ENCODE data around the gene RBP3.
"Not testable (repeated sequence)": the region's sequence is repeated elsewhere in the genome, so short reads cannot be mapped to it uniquely, and the experiment has no call there.

Gene RBP3

GRCh38 chr10:47376522-47377220, 28.5 kb downstream of the RBP3 start:
- DNase-seq, result no peak

- no peak for DNase-seq
These were observed 30.0 kb downstream of the RBP3 start for GRCh38 chr10:47378183-47378510.

DNA sequence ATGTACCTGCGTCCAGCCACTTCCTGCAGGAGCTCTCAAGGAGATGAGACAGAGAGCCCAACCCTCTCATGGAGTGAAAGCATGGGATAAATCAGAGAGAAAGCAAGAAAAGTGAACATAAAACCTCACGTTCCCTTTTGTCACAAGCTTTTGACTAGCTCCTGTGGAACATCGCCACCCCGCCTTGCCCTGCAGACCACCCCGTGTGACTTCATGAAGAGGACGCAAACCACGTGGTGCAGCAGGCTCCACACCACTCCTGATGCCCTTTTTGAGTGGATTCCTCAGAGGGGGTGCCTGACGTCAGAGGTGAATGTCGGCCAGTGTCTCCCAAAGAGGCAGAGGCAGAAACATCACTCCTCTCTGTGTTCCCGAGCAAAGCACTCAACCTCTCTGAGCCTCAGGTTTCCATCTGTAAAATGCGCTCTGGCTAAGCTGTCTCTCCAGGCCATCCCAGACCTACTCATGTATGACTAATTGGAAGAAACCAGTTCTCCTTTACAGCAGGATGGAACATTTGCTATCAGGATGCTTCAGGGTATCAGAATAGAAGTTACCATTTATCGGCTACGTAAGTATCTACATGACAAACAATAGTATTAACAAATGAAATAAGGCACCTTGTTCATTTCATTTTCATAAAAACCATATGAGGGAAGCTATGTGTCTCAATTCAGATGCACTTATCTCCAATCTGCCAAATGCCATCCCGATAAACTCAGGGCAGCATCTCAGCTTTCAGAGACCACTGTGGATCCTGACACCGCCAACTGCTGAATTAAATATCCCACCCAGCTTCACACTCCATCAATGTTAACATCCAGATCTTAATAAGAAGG, 30.7 kb downstream of the RBP3 start:
- DNase-seq, result no peak

DNA sequence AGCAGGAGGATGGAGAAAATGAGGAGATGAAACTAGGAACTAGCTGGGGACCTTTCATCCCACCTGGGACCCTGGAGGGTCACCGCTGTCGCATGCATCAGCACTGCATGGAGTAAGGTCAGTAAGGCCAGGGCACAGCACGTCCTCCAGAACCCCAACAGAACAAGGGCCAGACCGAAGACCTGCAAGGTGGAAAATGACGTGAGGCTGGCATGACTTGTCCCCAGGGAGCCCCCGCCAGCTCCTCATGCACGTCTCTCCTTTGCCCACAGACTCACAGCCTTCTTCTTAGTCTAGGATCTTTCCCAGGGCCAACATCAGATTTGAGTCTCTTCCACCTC, 31.3 kb downstream of the RBP3 start:
- DNase-seq, result no peak

DNA sequence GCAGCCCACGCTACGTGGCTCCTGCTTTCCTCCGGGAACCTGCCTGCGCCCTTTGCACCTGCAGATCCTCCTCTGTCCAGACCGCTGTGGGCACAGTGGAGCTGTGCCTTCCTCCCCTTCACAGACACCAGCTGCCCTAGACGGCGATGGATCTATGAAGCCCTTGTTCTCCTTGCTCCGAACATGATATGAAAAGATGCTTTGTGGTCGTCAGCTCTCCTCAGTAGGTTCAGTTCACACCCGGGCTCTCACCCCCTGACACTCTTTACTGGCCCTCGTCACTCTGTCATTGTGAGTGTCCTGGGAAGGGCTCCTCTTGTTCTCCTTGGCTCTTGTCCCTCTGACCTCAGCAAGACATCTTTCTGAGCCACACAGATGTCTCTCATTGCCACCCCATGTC, 31.7 kb downstream of the RBP3 start:
- no peak for DNase-seq

DNA sequence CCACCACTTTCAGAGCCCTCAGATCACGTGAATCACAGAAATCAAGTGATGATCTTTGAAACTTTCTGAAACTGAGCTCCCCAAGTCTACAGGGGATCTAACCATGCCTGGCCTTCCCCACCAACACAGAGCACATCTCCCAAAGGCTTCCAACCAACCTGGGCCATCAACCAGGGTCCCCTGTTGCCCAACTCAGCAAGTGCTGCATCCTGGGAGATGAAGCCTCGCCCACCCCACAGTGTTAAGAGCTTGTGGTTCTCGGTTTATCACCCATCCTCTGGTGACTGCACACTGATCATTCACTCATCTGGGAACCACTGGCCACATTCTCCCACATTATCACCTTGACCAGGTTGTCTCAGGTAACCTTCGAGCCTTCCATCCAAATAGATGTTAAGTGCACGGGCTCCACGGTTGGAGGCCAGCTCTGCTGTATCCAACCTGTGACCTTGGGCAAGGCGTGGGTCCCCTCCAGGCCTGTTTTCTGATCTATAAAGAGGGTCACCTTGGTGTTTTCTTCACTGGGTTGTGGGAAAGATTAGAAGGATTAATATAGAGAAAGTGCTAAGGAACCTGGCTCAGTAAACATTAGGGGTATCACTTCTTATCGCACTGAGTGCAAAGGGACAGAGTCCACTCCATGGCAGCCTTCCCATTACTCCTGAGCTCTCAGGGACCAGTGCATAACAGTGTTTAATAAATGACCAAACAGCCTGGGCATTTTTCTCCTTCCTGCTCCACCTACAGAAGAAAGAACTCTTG, 32.4 kb downstream of the RBP3 start:
- no peak for DNase-seq

DNA sequence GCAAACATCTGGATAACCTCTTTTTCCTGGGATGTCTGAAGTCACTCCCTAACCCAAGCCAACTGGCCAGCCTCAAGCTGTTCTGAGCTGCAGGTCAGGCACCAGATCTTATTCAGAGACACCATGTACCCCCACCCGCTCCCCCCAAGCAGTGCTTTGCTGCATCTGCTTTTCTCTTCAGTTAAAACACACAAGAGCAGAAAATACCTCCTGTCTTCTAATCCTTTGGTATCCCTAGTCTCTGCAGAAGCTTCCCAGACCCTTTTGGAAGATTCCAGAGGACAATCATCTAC, 32.9 kb downstream of the RBP3 start:
- DNase-seq, result no peak

- no peak for DNase-seq
These were observed 33.5 kb downstream of the RBP3 start for GRCh38 chr10:47381427-47382379.

DNA sequence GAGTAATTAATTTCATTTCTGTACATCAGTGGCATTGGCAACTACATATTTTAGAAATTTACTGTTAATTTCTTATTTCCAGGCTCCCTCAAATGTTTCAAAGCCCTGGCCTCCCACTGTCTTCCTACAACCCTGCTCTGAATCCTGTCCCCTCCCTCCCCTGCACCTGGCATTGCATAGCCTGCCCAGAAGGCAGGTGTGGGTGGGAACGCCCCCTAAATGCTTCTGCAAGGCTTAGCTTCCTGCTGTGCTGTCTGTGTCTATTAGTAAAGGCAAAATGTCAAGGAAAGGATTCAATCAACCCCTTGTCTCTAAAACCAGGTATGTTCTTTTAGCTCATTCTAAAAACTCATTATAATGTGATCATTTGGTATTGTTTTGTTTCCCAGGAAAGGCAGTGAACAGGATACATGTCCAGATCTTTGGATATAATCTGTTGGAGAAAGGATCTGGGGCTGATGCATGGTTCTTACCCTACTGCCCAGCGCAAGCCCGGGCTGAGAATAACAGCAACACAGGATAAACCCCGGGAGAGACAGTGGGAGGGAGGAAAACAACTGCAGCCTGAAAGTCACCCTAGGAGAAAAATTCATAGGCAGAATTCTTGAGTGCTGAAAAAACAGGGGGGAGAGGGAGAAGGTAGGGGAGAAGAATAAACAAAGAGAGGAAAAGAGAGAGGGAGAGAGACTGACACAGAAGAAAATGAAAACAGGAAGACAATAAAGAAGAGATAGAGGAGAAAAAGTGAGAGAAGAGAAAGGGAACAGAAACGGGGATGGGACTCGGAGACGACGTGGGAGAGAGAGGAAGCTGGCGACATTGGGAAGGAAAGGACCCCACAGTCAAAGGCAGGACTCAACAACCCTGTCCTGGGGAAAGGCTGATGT, 35.3 kb downstream of the RBP3 start:
- no peak for DNase-seq

DNA sequence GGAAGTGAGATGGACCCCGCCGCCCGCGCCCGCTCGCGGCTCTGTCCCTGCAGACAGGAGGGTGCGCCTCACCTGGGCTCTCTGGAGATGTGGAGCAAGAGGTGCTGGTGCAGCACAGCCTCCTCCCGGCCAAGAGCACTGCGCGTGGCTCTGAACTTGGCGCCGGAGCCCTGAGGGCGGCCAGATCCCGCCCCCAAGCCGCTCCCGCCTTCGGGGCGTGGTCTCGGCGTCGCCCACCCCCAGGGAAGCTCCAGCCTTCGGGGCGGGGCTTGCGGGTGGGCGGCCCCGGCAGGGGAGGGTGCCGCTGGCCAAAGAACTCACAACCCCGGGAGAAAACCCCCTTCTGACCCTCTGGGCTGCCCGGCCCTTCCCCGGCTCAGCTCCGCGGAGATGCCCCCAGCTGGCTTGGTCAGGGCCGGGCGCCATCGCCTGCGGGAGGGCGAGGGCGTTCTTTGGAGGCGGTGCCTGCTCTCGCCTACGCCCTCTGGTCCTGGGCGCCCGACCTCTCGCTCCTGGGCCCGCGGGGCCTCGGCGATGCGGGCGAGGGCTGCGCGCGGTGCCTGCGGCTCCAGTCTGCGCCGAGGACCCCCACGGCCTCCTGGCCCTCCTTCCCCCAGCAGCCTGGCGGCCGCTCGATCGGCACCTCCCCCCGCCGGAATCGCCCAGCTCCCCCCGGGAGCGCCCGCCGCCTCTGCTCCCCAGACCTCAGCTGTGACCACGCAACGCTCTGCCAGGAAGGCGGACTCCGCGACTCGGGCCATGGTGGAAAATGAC, 36.2 kb downstream of the RBP3 start, which contains the start of gene ZNF488:
ZNF488 (minus strand) TSS at position 146 of the 774 bp plus-strand sequence. CDS start 15,464 bp downstream, outside the sequence.
- DNase-seq, result peak; percentile 61

DNA sequence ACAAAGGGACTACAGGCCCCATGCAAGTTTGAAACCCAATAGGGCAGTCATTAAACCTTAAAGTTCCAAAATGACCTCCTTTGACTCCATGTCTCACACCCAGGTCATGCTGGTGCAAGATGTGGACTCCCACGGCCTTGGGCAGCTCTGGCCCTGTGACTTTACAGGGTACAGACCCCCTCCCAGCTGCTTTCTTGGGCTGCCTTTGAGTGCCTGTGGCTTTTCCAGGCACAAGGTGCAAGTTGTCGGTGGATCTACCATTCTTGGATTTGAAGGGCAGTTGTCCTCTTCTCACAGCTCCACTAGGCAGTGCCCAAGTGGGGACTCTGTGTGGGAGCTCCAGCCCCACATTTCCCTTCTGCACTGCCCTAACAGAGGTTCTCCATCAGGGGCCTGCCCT, 37.9 kb downstream of the RBP3 start:
- DNase-seq, result not testable (repeated sequence)

DNA sequence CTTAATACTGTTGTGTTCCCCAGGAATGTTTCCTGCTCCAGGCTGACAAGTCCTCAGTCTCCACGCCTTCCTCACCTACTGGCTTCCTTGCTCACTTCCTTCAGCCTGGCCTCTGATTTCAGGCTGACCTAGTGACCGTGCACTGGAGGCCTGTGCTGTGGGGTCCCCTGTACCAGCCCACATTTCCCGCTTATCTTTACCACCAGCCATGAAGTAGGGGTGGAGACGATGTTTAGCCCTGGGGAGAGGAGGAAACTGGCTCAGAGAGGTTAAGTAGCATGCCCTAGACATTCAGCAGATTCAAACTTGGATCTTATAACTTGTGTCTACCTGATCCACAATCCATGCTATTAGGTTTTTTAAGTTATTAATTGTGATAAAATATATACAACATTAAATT, 40.7 kb downstream of the RBP3 start:
- no peak for DNase-seq

DNA sequence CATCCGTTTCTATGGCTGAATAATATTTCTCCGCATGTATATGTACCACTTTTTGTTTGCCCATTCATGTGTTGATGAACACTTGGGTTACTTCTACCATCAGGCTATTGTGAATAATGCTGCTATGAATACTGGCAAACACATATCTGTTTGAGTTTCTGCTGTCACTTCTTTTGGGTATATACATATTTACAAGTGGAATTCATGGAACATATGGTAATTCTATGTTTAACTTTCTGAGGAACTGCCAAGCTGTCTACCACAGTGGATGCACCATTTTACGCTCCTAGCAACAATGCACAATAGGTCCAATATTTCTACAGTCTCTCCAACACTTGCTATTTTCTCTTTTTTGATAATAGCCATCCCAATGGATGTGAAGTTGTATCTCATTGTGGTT, 41.5 kb downstream of the RBP3 start:
- no peak for DNase-seq

DNA sequence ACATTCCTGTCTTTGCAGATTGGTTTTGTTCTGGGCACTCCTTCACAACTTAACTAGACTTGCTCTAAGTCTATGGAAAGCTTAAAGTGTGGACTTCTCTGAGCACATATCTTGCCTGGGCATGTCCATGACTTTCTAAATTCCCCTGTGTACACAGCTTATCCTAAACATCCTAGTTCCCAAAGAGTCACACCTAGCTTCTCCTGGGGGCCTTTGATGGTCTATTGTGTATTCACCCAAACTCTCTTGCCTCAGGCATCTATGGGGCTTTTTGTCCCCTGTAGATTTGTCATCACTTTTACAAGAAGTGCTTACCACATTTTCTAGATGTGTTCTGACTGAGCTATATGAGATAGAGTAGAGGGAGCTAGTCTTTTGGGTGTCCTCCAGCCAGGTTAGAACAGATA, 48.2 kb downstream of the RBP3 start:
- DNase-seq, result no peak

DNA sequence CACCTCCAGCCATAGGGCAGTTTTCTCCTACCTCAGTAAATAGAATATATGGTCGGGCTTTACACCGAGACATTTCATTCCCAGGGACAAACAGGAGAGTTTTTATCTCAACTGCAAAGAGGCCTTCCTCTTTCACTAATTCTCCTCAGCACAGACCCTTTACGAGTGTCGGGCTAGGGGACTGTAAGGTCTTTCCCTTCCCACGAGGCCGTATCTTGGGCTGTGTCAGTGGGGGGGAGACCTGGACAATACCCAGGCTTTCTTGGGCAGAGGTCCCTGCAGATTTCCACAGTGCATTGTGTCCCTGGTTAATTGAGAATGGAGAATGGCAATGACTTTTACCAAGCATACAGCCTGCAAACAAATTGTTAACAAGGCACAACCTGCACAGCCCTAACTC, 49.1 kb downstream of the RBP3 start:
- DNase-seq, result no peak

DNA sequence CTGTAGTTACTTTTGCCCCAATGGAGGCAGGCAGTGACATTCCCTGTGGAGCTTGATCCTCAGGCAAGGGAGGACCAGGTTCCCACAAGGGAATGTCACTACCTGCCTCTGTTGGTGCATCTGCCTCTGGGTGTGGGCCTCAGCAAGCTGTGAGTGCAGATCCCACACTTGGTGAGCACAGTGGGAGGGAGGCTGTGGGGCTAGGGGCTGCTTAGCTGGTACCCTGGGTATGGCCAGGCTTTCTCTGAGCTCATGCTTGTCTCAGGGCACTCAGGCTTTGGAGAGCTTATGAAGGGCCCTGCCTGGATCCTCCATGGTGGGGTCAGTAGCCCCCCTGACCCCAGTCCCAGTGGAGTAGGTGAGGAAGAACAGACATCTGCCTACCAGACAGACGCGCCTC, 52.1 kb downstream of the RBP3 start:
- no peak for DNase-seq

- DNase-seq, result no peak
These were observed 52.6 kb downstream of the RBP3 start for GRCh38 chr10:47400786-47401185.

GRCh38 chr10:47401210-47401609, 53.0 kb downstream of the RBP3 start:
- DNase-seq, result no peak

DNA sequence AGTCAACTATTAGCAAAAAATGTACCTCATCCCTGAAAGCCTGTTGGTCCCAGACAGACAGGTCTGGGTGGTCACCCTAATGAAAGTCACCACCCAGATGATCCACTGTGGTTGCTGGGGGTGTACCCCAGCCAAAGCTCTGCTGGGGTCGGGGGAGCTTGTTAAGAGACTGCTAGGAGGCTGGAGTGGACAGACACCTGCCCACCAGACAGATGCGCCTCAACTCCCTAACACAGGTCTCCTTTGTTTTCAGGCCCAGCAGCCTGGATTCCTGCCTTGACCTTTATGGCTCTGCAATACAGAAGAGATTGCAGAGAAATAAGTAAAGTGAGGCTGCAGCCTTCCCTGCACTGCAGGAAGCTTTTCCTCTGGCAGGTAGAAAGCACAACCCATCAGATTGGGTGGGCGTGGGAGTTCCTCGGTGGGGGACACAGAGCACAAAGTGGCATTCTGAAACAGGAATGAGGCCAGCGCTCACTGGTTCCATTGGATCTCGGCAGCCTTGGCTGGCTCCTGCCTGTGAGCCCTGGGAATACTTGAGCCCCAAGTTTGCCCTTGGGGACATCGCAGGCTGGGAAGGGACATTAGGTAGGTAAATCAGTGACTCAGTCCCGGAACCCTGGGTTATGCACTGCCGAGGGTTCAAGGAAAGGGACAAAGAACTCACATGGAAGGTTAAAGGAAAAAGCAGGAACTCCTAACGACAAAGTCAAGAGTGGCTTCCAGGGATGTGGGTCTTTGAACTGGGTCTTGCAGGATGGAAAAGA, 53.9 kb downstream of the RBP3 start:
- no peak for DNase-seq

- peak; percentile 73 for DNase-seq
These were observed 54.6 kb downstream of the RBP3 start for GRCh38 chr10:47402641-47403301.
